Measurements from ENCODE around the gene GABRP. TPM values are rescaled to one million over a fixed set of nuclear protein-coding genes. Genes with fewer than 3 reads are reported as not detected.

GABRP gene
- total RNA-seq, 6 donors from 2014 or later = 0.20 to 5.3 (median 0.28) TPM; not detected in 2

- TF ChIP-seq POLR2AphosphoS5 (IDR thresholded peaks at IDR 0.05) = no peak
- TF ChIP-seq EP300 (IDR thresholded peaks at IDR 0.05) = no peak
- TF ChIP-seq POLR2A (IDR thresholded peaks at IDR 0.05) = peak in 2 of 4 donors; percentile 32 to 35
- peak in 1 of 6 experiments; percentile 15 for TF ChIP-seq CTCF (IDR thresholded peaks at IDR 0.05)
- WGBS, 2 donors = 5 to 15% methylated on average over 16 to 40 of the region's 102 CpGs
- Histone ChIP-seq H3K4me1 (peaks cover 0 to 20% (median 6%) of the 10 kb centered on the region in 4 donors), H3K27ac (peak within 1 kb of the TSS; percentile 49 to 87 (median 70)), H3K9me3 (peaks cover 0 to 15% (median 11%) of the 10 kb centered on the region in 4 donors), H3K4me3 (peak within 1 kb of the TSS; percentile 68 to 83 (median 74)), H3K27me3 (peaks cover 0 to 7% (median 2%) of the 10 kb centered on the region in 4 donors), H3K36me3 (no peaks in the 10 kb centered on the region)
- peak; percentile 83 to 88 for ATAC-seq (ENCODE audit: low FRiP score in 2 of 2)
- DNase-seq = peak; percentile 59 to 92
Observed at GRCh38 chr5:170861917-170862766, 78.6 kb downstream of the GABRP start, which contains the start of gene RANBP17. TSS of gene RANBP17 (plus strand) at chr5:170862018.

- H3K9me3 ChIP-seq = peaks cover 0 to 15% (median 11%) of the 10 kb centered on the region in 4 donors
- H3K27me3 ChIP-seq = peaks cover 0 to 7% (median 2%) of the 10 kb centered on the region in 4 donors
- H3K27ac ChIP-seq = no peak overlapping the region
- H3K4me3 ChIP-seq = peak overlapping the region in 1 of 4 donors; percentile 77
- DNase-seq (no peak), ATAC-seq (ENCODE audit: low FRiP score in 2 of 2) (no peak)
- WGBS, 2 donors = 63 to 76% methylated on average over 3 of the region's 3 CpGs
- peaks cover 0 to 20% (median 6%) of the 10 kb centered on the region in 4 donors for H3K4me1 ChIP-seq
- TF ChIP-seq CTCF (IDR thresholded peaks at IDR 0.05) = no peak
- no peak for TF ChIP-seq POLR2AphosphoS5 (IDR thresholded peaks at IDR 0.05)
- H3K36me3 ChIP-seq = no peaks in the 10 kb centered on the region
Observed at GRCh38 chr5:170863646-170864045, 80.1 kb downstream of the GABRP start.

Other genes starting within 250 kb of the GABRP start
- gene RANBP17, start 78.3 kb downstream of the GABRP start, total RNA-seq = 10 to 100 TPM; 12.6 to 81.4 (median 23.9) TPM